GM13976 (cell line): Measurements from ENCODE around the gene DPYSL5.

Experiments
- DNase-seq: peaks from one replicate; pipeline ENCODE4 v3.0.0; 2012; ENCODE audit warnings: low spot score
- in situ Hi-C: fragments of 300-500 bp; cut with MboI; formaldehyde crosslinking; loops from one replicate; pipeline ENCODE4 v1.12.0; 2022; ENCODE audit warnings: low sequenced_read_pairs, mixed read lengths, inconsistent platforms; ENCODE audit not compliant: unreplicated experiment
- TF ChIP-seq, protein P1 (sequence below): IDR thresholded peaks from 2 replicates; pipeline ENCODE4 v1.5.1; 2012; ENCODE audit warnings: borderline replicate concordance, mild to moderate bottlenecking; ENCODE audit not compliant: insufficient read depth; ENCODE audit errors: extremely low read depth, missing control alignments, control extremely low read depth

Gene DPYSL5

DNA sequence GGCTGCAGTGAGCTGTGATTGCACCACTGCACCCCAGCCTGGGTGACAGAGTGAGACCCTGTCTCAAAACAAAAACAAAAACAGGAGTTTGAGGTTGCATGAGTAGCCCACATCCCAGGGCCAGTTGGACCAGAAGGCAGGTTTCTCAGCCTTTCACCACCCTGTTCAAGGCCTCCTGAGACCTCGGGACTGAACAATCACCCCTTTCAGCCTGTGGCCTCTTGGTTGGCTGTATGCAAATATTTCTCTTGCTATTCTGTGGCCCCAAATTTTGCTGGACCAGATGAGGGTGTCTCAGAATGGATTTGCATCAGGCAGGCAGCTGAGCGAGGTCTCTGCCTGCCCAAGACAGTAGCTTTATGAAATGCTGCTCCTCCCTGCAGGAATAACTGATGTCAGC lies 56.9 kb downstream of the DPYSL5 start:
- no peak for DNase-seq
- in situ Hi-C loops = no loop called here
- TF ChIP-seq, protein P1, sequence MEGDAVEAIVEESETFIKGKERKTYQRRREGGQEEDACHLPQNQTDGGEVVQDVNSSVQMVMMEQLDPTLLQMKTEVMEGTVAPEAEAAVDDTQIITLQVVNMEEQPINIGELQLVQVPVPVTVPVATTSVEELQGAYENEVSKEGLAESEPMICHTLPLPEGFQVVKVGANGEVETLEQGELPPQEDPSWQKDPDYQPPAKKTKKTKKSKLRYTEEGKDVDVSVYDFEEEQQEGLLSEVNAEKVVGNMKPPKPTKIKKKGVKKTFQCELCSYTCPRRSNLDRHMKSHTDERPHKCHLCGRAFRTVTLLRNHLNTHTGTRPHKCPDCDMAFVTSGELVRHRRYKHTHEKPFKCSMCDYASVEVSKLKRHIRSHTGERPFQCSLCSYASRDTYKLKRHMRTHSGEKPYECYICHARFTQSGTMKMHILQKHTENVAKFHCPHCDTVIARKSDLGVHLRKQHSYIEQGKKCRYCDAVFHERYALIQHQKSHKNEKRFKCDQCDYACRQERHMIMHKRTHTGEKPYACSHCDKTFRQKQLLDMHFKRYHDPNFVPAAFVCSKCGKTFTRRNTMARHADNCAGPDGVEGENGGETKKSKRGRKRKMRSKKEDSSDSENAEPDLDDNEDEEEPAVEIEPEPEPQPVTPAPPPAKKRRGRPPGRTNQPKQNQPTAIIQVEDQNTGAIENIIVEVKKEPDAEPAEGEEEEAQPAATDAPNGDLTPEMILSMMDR = no peak

DNA sequence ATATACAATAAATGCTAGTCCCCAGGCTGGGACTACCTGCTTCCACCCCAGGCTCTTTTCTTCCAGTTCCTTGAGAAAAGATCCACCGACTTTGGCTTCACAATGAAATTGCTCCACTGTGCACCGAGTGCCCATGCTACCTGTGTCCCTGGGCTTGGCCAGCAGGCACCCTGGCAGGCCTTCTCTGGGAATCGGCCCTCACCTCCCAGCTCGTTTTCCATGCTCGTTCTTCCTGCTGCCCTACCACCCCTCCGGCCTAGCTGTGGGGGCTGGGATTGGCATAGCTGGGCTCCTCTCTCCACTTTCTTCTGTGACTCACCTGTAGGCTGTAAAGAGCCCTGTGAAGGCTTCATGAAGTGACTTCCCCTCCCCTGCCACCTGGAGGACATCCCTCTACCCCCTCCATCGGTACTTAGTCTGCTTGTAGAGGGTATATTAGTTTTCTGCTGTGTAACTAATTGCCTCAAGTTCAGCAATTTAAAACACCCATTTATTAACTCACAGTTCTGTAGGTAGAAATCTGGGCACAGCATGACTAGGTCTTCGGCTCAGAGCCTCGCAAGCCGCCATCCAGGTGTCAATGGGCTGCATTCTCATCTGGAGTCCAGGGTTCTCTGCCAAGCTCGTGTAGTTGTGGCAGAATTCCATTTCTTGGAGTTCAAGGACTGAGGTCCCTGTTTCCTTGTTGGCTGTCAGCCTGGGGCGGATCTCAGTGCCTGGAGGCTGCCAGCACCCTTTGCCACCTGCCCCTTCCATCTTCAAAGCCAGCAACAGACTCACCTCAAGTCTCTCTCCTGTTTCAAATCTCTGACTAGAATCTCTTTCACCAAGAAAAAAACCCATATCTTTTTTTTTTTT lies 57.6 kb downstream of the DPYSL5 start:
- in situ Hi-C loops = no loop called here
- TF ChIP-seq, protein P1 = no peak
- DNase-seq = no peak

DNA sequence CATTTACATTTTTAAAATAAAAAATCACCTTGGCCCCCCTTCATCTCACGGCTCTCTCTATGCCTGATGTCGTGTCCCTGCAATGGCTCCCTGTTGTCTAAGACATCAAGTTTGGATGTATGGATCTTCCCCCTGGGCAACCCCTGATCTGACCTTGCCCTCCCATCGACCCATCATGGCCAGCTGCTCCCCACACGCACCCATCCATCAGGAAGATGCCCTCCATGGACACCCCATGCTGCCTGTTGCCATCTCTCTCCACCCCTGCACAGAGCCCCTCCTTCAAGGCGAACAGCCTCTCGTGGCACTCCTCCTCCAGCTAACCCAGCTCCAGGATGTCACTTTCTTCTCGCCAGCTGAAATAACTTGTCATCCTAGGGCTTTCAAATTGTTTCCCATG lies 59.5 kb downstream of the DPYSL5 start:
- DNase-seq = no peak
- TF ChIP-seq, protein P1 = no peak
- in situ Hi-C loops = no loop called here

DNA sequence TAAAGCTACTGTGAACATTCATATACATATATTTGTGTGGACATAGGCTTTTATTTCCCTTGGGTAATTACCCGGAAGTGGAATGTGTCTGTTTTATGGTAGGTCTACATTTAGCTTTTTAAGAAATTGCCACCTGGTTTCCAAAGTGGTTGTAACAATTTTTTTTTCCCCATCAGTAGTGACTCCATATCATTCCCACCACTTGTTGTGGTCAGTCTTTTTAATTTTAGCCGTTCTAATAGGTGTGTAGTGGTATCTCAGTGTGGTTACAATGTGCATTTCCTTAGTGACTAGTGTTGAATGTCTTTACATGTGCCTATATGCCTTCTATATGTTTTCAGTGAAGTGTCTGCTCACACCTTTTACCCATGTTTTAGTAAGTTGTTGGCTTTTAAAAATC lies 62.2 kb downstream of the DPYSL5 start:
- TF ChIP-seq, protein P1 = no peak
- DNase-seq = no peak
- in situ Hi-C loops = no loop called here

DNA sequence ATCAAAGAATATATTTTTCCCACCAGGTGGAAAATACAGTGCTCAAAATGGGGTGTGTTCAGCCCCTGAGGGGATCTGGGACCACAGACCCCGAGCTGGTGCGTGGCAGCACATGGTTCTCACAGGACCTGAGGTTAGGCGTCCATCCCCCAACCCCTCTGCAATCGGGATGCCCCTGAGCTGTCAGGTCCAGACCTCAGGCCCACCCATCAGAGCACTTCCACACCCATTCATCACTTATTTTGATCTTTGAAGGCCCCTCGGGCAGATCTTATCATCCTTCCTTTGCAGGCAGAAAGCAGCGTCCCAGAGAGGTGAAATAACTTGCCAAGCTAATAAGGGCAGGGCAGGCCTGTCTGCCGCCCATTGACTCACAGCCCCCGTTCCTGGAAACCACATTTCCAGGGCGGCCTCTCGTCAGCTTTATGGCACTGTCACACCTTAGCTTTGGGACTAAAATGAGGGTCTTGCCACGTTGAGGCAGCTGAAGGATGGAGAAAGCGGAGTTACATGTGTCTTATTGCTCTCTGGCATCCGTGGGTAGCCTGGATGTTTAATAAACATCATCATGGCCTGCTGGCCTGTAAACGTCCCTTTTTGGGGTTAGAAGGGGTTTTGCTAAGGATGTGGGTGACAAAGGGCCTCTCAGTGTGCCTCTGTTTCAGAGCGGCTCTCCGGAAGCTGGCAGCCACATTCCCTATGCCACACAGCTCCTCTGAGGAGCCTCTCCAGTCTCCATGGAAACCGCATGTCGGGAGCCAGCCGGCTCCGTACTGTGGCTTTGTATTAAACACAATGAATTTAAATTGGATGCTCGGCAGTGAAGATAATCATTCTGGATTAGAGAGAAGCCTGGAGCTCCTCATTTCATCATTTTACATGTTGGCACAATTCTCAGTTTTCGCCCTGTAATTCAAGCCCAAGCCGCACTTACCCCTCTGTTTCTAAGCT lies 64.3 kb downstream of the DPYSL5 start:
- DNase-seq = no peak
- in situ Hi-C loops = no loop called here
- TF ChIP-seq, protein P1 = no peak

DNA sequence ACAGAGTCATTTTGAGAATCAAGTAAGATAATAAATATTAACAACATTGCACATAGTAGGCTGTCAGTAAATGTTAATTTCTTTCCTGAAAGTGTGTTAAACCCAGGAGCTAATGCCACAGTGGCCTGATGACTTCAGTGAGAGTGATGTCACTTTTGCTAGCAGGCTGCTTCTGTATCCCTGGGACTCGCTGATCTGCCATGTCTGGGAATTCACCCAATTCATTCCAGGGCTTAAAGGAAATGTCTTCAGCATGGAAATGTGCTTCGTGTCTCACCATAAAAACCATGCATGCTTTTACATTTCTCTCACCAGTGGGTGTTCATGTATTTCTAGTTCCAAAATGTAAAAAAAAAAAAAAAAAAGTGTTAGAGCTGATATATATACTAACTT lies 65.7 kb downstream of the DPYSL5 start:
- TF ChIP-seq, protein P1 = no peak
- no peak for DNase-seq
- in situ Hi-C loops = no loop called here
